ENCODE results near the gene EXOC2.

The EXOC2 gene

GRCh38 chr6:513058-513457, 179.9 kb downstream of the EXOC2 start:
- H3K36me3 ChIP-seq (ENCODE audit: control insufficient read depth, low read length) = no peaks in the 10 kb centered on the region
- no peak for TF ChIP-seq CTCF (IDR thresholded peaks at IDR 0.05; ENCODE audit: low read depth, low read length, poor library complexity, severe bottlenecking)
- TF ChIP-seq EZH2phosphoT487 (IDR thresholded peaks at IDR 0.05; ENCODE audit: borderline replicate concordance, low read length) = no peak
- no peaks in the 10 kb centered on the region for H3K9me3 ChIP-seq (ENCODE audit: control insufficient read depth, insufficient read depth, low read length)
- H3K27me3 ChIP-seq (ENCODE audit: control insufficient read depth, low read length) = no peaks in the 10 kb centered on the region
- no peak overlapping the region for H3K4me3 ChIP-seq (ENCODE audit: low read length)
- H3K4me2 ChIP-seq (ENCODE audit: low read length) = no peak overlapping the region
- no peaks in the 10 kb centered on the region for H3K79me2 ChIP-seq (ENCODE audit: control insufficient read depth, low read length)
- H4K20me1 ChIP-seq (ENCODE audit: control insufficient read depth, insufficient read depth, low read depth, low read length) = no peaks in the 10 kb centered on the region
- H3K4me1 ChIP-seq (ENCODE audit: control insufficient read depth, low read length) = 0 out of 2 replicates have a peak, but pooled peaks cover 3% of the 10 kb centered on the region
- H3K9me2 ChIP-seq (replicated peaks; ENCODE audit: control insufficient read depth, low read length) = no peaks in the 10 kb centered on the region
- H3F3A ChIP-seq (ENCODE audit: control insufficient read depth, insufficient read depth) = no peaks in the 10 kb centered on the region
- no peak overlapping the region for H3K27ac ChIP-seq (ENCODE audit: low read depth, low read length)

GRCh38 chr6:511488-512137, 181.3 kb downstream of the EXOC2 start:
- Histone ChIP-seq H3K4me1 (ENCODE audit: control insufficient read depth, low read length) (0 out of 2 replicates have a peak, but pooled peaks cover 3% of the 10 kb centered on the region), H3K9me3 (ENCODE audit: control insufficient read depth, insufficient read depth, low read length) (no peaks in the 10 kb centered on the region), H4K20me1 (ENCODE audit: control insufficient read depth, insufficient read depth, low read depth, low read length) (no peaks in the 10 kb centered on the region), H3K27ac (ENCODE audit: low read depth, low read length) (no peak overlapping the region), H3F3A (ENCODE audit: control insufficient read depth, insufficient read depth) (no peaks in the 10 kb centered on the region), H3K36me3 (ENCODE audit: control insufficient read depth, low read length) (no peaks in the 10 kb centered on the region), H3K9me2 (replicated peaks; ENCODE audit: control insufficient read depth, low read length) (no peaks in the 10 kb centered on the region), H3K4me3 (ENCODE audit: low read length) (no peak overlapping the region), H3K4me2 (ENCODE audit: low read length) (no peak overlapping the region), H3K79me2 (ENCODE audit: control insufficient read depth, low read length) (no peaks in the 10 kb centered on the region), H3K27me3 (ENCODE audit: control insufficient read depth, low read length) (no peaks in the 10 kb centered on the region)
- TF ChIP-seq EZH2phosphoT487 (IDR thresholded peaks at IDR 0.05; ENCODE audit: borderline replicate concordance, low read length) (no peak), CTCF (IDR thresholded peaks at IDR 0.05; ENCODE audit: low read depth, low read length, poor library complexity, severe bottlenecking) (no peak)

- H3K27me3 ChIP-seq (ENCODE audit: control insufficient read depth, low read length) = no peaks in the 10 kb centered on the region
- no peak overlapping the region for H3K4me3 ChIP-seq (ENCODE audit: low read length)
- no peaks in the 10 kb centered on the region for H4K20me1 ChIP-seq (ENCODE audit: control insufficient read depth, insufficient read depth, low read depth, low read length)
- 0 out of 2 replicates have a peak, but pooled peaks cover 3% of the 10 kb centered on the region for H3K4me1 ChIP-seq (ENCODE audit: control insufficient read depth, low read length)
- no peak overlapping the region for H3K4me2 ChIP-seq (ENCODE audit: low read length)
- no peaks in the 10 kb centered on the region for H3F3A ChIP-seq (ENCODE audit: control insufficient read depth, insufficient read depth)
- no peaks in the 10 kb centered on the region for H3K9me2 ChIP-seq (replicated peaks; ENCODE audit: control insufficient read depth, low read length)
- no peaks in the 10 kb centered on the region for H3K79me2 ChIP-seq (ENCODE audit: control insufficient read depth, low read length)
- no peaks in the 10 kb centered on the region for H3K36me3 ChIP-seq (ENCODE audit: control insufficient read depth, low read length)
- TF ChIP-seq CTCF (IDR thresholded peaks at IDR 0.05; ENCODE audit: low read depth, low read length, poor library complexity, severe bottlenecking) (no peak), EZH2phosphoT487 (IDR thresholded peaks at IDR 0.05; ENCODE audit: borderline replicate concordance, low read length) (no peak)
- no peak overlapping the region for H3K27ac ChIP-seq (ENCODE audit: low read depth, low read length)
- no peaks in the 10 kb centered on the region for H3K9me3 ChIP-seq (ENCODE audit: control insufficient read depth, insufficient read depth, low read length)
These were observed 183.3 kb downstream of the EXOC2 start for GRCh38 chr6:509676-510075.

Data from DOHH2 (cell line).